Measurements from ENCODE around the gene FAM114A1.

- TF ChIP-seq FOXP2 (optimal IDR thresholded peaks at IDR 0.05; ENCODE audit: borderline replicate concordance, extremely low read depth, extremely low read length, insufficient read depth) (no peak), TAF1 (IDR thresholded peaks at IDR 0.05; ENCODE audit: borderline replicate concordance, insufficient read depth, low read length) (no peak)
Observed at GRCh38 chr4:38939165-38939564, 71.6 kb downstream of the FAM114A1 start.
